GM19238 (cell line): ENCODE data around the gene ENPP3.

Source experiments
- DNase-seq: peaks from one replicate; pipeline ENCODE4 v3.0.0; 2011; ENCODE audit warnings: low spot score; ENCODE audit not compliant: insufficient read length

The ENPP3 gene

DNA sequence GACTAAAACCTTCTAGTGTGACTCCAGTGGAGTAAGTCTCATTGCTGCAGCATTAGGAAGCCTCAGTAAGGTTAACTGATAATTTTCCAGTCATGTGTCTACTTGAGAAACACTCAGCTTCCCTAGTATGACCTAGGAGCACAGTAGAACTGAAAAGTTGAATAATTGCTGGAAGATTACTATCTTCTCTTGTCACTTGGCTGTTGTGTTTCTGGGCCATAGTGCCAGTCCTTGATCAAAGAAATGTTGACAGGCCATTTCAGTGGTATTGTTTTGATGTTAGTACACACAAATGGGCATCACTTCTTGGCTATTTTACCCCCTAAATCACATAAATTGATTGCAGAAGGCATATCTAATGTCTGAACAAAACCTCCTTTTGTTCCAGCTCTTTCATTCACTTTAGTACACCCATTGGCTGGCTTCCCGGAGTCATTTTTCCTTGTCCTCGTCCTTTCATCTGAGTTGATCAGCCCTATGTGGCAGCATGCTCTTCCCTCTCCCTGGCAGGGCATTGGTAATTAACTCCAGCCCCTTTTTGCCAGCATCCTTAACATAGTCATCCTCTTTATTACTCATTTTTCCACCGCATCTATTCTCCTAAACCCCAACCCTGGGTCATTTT, 6.0 kb downstream of the ENPP3 start:
- DNase-seq = no peak

GRCh38 chr6:131643855-131644460, 6.9 kb downstream of the ENPP3 start:
- no peak for DNase-seq

DNA sequence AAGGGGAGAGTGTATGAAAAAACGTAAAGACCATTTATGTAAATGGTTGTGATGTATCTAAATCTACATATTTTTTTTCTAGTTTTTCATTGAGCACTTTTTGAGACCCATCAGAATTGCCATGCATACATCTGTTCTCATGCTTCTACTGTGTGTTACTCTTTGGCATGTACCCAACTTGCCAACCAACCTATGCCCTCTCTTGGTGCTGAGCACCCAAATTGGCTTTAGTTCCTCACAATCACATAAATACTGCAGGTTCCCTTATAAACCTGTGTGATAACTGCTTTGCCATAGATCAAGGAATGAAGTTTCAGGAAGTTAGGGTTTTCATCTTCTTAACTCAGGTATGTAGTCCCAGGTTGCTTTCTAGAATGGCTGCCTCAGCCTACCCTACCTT, 7.8 kb downstream of the ENPP3 start:
- DNase-seq = no peak

DNA sequence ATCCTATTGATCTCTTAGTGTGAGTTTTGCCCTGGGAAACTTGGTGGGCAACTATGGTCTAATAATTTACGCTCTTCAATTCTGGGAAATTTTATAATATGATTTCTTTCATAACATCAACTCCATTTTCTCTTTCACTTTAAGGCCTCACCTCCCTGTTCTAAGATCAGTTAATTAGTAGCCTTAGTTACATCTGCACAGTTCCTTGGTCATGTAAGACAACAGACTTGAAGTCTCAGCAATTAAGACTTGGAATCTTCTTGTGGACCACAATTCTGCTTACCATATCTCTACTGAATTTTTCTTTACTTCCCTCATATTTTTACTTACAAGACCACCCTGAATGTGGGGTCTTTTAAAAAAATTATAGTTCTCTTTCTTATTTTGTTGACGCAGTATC, 8.7 kb downstream of the ENPP3 start:
- DNase-seq = no peak

DNA sequence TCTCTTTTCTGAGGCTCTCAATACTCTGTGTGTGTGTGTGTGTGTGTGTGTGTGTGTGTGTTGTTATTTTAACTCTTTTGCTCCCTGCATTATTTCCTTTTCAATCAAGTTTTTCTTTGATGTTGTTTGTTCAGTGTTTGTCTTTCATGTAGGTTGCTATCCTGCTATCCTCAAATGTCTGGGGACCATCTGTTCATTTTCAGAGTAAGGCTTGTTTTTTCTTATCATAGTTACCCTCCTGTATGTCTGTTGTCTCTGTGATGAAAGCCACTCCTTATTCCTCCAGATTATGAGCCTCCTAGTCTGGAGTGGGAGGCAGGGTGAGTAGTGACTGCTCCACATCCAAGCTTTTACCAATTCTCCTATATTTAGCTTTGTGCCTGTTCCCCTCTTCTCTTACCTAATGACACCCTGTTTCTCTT, 9.2 kb downstream of the ENPP3 start:
- no peak for DNase-seq

DNA sequence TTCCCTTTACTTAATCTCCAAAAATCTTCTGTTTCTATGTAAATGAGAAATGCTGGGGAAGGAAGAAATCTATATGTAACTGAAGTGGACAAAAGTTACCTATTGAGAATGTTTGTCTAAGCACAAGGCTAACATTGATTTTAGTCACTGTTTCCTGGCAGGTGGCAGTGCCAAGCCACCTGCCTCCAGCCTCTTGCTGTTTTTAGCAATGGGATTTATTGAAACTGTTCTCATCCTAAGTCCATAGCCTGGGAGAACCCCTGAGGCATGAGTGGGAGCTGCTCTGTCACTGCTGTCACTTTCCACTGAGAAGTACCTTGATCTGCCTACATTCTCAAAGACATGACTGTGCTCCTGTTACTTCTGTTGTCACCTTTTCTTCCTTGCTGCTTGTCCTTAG, 14.7 kb downstream of the ENPP3 start:
- no peak for DNase-seq

DNA sequence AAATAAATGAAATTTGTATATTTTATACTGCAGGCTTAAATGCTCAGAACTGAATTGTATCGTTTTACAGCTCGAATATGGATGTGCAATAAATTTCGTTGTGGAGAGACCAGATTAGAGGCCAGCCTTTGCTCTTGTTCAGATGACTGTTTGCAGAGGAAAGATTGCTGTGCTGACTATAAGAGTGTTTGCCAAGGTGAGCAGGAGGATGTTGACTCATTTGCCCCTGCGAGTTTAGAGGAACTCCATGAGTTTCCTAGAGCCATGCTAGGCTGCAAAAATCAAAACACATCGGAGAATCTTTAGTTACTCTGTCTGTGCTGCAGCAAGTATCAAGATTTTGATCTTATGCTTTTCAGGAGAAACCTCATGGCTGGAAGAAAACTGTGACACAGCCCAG, 15.4 kb downstream of the ENPP3 start:
- DNase-seq = no peak

GRCh38 chr6:131654326-131654725, 17.2 kb downstream of the ENPP3 start:
- no peak for DNase-seq

- no peak for DNase-seq
Measured at GRCh38 chr6:131655387-131655786, 18.3 kb downstream of the ENPP3 start.

DNA sequence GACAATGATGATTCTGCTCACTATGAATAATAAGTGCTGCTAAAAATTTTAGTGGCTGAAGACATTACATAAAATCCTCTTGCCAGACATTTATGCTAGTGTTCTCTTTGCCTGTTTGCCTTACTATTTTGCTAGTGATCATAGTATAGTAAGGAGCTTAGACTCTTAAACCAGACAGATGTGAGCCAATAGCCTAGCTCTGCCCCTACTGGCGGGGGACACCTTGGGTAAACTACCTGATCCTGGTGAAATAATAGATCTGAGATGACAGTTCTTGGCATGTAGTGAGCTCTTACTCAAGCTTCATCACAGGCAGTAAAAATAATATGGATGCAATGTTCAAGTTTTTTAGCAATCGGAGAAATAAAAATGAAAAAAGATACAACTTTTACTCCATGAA, 18.8 kb downstream of the ENPP3 start:
- DNase-seq = no peak

DNA sequence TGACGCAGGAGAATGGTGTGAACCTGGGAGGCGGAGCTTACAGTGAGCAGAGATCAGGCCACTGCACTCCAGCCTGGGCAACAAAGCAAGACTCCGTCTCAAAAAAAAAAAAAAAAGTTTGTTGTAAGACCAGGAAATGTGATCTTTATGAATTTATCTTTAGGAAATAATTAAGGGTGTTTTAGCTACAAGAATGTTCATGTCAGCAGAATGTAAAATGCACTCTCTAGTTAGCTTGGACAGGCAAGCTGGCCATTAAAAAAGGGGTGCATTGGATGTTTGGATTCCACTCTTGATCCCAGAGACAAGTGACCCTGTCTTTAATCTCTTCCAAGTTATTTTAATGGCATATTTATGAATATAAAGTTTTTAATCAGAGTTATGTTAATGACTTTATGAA, 19.6 kb downstream of the ENPP3 start:
- no peak for DNase-seq

DNA sequence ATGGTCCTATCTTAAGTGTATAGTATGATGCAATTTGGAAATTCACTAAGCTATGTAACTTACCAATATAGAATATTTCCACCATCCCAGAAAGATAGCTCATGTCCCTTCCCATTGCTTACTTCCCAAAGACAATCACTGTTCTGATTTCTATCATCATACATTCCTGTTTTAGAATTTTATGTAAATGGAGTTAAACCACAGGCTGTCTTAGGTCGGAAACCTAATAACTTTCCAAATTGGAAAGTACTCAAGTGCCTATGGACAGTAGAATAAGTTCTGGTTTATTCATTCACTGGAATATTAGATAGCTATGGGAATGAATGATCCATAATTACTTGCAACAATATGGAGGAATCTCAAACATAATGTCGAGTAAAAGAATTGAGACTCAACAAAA, 20.1 kb downstream of the ENPP3 start:
- DNase-seq = no peak

GRCh38 chr6:131657630-131658111, 20.6 kb downstream of the ENPP3 start:
- DNase-seq = no peak

- DNase-seq = no peak
Measured at GRCh38 chr6:131658287-131658686, 21.2 kb downstream of the ENPP3 start.

GRCh38 chr6:131660195-131660594, 23.1 kb downstream of the ENPP3 start:
- DNase-seq = no peak

- no peak for DNase-seq
Measured at GRCh38 chr6:131663578-131664165, 26.6 kb downstream of the ENPP3 start.

DNA sequence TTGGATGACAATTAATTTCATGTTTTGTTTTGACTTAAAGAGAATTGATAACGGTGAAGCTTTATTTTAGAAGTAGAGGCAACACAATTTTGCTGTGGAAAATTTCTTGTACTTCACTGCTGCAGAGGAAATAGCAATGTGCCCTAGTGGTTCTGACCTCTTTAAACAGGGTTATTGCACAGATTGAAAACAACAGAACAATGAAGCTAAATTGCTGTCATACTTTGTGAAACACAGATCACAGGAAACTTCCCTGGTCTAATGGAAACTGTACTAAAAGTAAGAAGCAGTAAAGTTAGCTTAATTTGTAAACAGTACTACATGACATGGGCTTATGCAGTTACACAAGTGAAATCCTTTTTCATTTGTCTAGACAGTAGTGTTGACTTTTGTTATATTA, 32.8 kb downstream of the ENPP3 start:
- DNase-seq = no peak

DNA sequence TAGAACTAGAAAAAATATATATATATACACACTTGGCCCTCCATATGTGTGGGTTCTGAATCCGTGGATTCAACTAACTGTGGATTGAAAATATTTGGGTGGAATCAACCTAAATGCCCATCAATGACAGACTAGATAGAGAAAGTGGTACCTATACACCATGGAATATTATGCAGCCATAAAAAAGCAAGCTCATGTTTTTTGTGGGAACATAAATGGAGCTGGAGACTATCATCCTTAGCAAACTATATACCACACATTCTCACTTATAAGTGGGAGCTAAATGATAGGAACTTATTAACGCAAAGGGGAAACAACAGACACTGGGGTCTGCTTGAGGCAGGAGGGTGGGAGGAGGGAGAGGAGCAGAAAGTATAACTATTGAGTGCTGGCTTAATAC, 36.1 kb downstream of the ENPP3 start:
- no peak for DNase-seq

GRCh38 chr6:131678442-131678841, 41.3 kb downstream of the ENPP3 start:
- no peak for DNase-seq

GRCh38 chr6:131680868-131681267, 43.8 kb downstream of the ENPP3 start:
- DNase-seq = no peak

DNA sequence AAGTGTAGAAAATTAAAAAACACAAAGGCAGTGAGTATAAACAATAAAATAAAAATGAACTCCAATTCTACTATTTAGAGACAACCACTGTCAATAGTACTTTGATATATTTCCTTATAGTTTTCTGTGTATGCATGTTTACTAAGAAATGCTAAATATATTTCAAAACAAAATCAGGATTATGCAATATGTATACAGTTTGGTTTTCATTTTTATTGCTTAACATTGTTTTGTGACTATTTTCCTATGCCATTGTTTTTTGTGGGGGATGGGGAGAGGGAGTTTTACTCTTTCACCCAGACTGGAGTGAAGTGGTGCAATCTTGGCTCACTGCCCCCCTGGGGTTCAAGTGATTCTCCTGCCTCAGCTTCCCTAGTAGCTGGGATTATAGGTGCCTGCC, 44.5 kb downstream of the ENPP3 start:
- DNase-seq = no peak

GRCh38 chr6:131682442-131682841, 45.3 kb downstream of the ENPP3 start:
- DNase-seq = no peak

GRCh38 chr6:131683479-131683878, 46.4 kb downstream of the ENPP3 start:
- DNase-seq = no peak
